ENCODE data around the gene GEMIN4. TPM values are rescaled to one million over a fixed set of nuclear protein-coding genes. Genes with fewer than 3 reads are reported as not detected.

Gene GEMIN4
- total and polyA plus RNA-seq, 2 of the 8 experiments (the other 6 are each of a cell fraction or from before 2014, with no cell fraction given) = 32.1 to 51.9 TPM

GRCh38 chr17:728911-729310, 23.2 kb downstream of the GEMIN4 start:
- Histone ChIP-seq H3K27me3 (replicated peaks in 1 of 4; ENCODE audit: control insufficient read depth in 3 of 4, extremely low read depth in 1 of 4, insufficient read depth in 3 of 4, low read length in 3 of 4) (no peaks in the 10 kb centered on the region), H3K27ac (ENCODE audit: low read depth, low read length) (no peak overlapping the region), H4K5ac (ENCODE audit: insufficient read length, low read depth, low read length) (no peak overlapping the region), H3K36me3 (ENCODE audit: control insufficient read depth in 2 of 4, insufficient read depth in 4 of 4, low read length in 3 of 4) (no peaks in the 10 kb centered on the region), H2AK5ac (ENCODE audit: low read depth, low read length) (no peak overlapping the region), H2AFZ (ENCODE audit: low read length) (no peak overlapping the region), H2BK12ac (ENCODE audit: low read depth, low read length) (no peak overlapping the region), H3K4me1 (replicated peaks in 1 of 4; ENCODE audit: control insufficient read depth in 3 of 4, insufficient read depth in 4 of 4, low read length in 3 of 4) (peaks cover 9 to 17% (median 13%) of the 10 kb centered on the region in 4 experiments; a peak in 6 of 7 replicates), H3K14ac (ENCODE audit: insufficient read length) (no peak overlapping the region), H3K79me2 (ENCODE audit: control insufficient read depth in 1 of 2, insufficient read depth in 2 of 2, low read length in 2 of 2) (peaks cover 0 to 8% of the 10 kb centered on the region in 2 experiments; a peak in 2 of 4 replicates), H2BK20ac (ENCODE audit: low read length) (no peak overlapping the region), H4K8ac (ENCODE audit: extremely low read depth, insufficient read depth, low read length) (no peak overlapping the region), H3K23ac (ENCODE audit: insufficient read length) (no peak overlapping the region), H3K9ac (replicated peaks in 1 of 4; ENCODE audit: extremely low read depth in 1 of 4, low read depth in 3 of 4, low read length in 3 of 4) (no peak overlapping the region), H3K56ac (replicated peaks; ENCODE audit: insufficient read length, low read depth, low read length) (no peak overlapping the region), H3K9me3 (ENCODE audit: insufficient read depth in 2 of 2, low read depth in 1 of 2, low read length in 1 of 2) (no peaks in the 10 kb centered on the region), H3K4me2 (ENCODE audit: insufficient read depth in 1 of 2, low read depth in 2 of 2, low read length in 2 of 2) (no peak overlapping the region), H3K23me2 (ENCODE audit: low read depth, low read length) (peaks cover 9% of the 10 kb centered on the region), H2BK120ac (replicated peaks; ENCODE audit: low read depth, low read length) (no peak overlapping the region), H3K4me3 (ENCODE audit: extremely low read depth in 1 of 4, insufficient read depth in 2 of 4, low read depth in 3 of 4, low read length in 4 of 4) (no peak overlapping the region), H3K18ac (ENCODE audit: extremely low read depth, low read length) (no peak overlapping the region), H3K79me1 (ENCODE audit: low read depth, low read length) (peaks cover 2% of the 10 kb centered on the region; the same call in 1 of the 2 replicates), H4K20me1 (replicated peaks in 1 of 2; ENCODE audit: control insufficient read depth in 1 of 2, insufficient read depth in 2 of 2, low read length in 2 of 2) (no peaks in the 10 kb centered on the region), H3K4ac (replicated peaks; ENCODE audit: insufficient read length, low read depth, low read length) (no peak overlapping the region), H2BK15ac (ENCODE audit: low read length) (no peak overlapping the region), H4K91ac (replicated peaks; ENCODE audit: insufficient read length, low read length) (no peak overlapping the region), H2BK5ac (ENCODE audit: low read depth, low read length) (no peak overlapping the region)
- ChIA-PET CTCF (ENCODE audit: partially characterized antibody) (interaction anchor here (0.9 kb wide), 1 partner anchor 267 kb away, joined by 3 read pairs; the partner anchor contains the start of gene TIMM22), POLR2A (ENCODE audit: partially characterized antibody) (interaction anchor here (0.6 to 1.7 kb wide), 6 partner anchors 18 to 520 kb away, joined by 3 to 8 read pairs (median 3); no protein-coding TSS in a partner anchor)
- TF ChIP-seq MAX (IDR thresholded peaks at IDR 0.05) (no peak), POU5F1 (IDR thresholded peaks at IDR 0.05; ENCODE audit: low read depth, low read length) (no peak), BACH1 (IDR thresholded peaks at IDR 0.05; ENCODE audit: low read length) (no peak), BCL11A (IDR thresholded peaks at IDR 0.05; ENCODE audit: low read depth in 2 of 2, low read length in 2 of 2) (no peak), RXRA (IDR thresholded peaks at IDR 0.05; ENCODE audit: insufficient read depth, low read depth, low read length) (no peak), SIX5 (IDR thresholded peaks at IDR 0.05; ENCODE audit: low read depth, low read length) (no peak), EP300 (IDR thresholded peaks at IDR 0.05; ENCODE audit: borderline replicate concordance in 1 of 2, low read depth in 2 of 2, low read length in 2 of 2) (no peak)
- WGBS, 2 experiments (ENCODE audit: extremely low coverage in 1 of 2, insufficient coverage in 1 of 2, insufficient read length in 1 of 2, insufficient replicate concordance in 2 of 2, low coverage in 1 of 2, low lambda C conversion rate in 2 of 2, missing lambda C conversion rate in 1 of 2) = 94% methylated on average over 5 of the region's 5 CpGs; no CpG with 5 or more reads in 1 of the 2 experiments
- DNase-seq (ENCODE audit: low read depth in 1 of 2, low spot score in 2 of 2) (no peak), FAIRE-seq (no peak)
